BJ (cell line): ENCODE results near the gene RABAC1. TPM values are rescaled to one million over a fixed set of nuclear protein-coding genes. Genes with fewer than 3 reads are reported as not detected.

ENCODE experiments used
- CTCF ChIA-PET: fragments of 350-600 bp; formaldehyde crosslinking; extraction: SDS; loops from one replicate; lab custom pipeline; 2021; ENCODE audit warnings: antibody characterized with exemption, inconsistent platforms; lab: Yijun Ruan, JAX
- POLR2A ChIA-PET: fragments of 300-600 bp; sonication (Branson Sonifier 250); formaldehyde crosslinking; extraction: SDS; loops from one replicate; lab custom pipeline; 2021; ENCODE audit warnings: antibody characterized with exemption; lab: Charles Lee
- DNase-seq: peaks from one replicate; pipeline ENCODE4 v3.0.0-alpha.2; 2011; ENCODE audit warnings: low read depth
- H3K27me3 ChIP-seq: 2 replicates; pipeline ENCODE4 v1.6.0; 2011; ENCODE audit warnings: low read length; ENCODE audit not compliant: control insufficient read depth, insufficient read depth
- H3K36me3 ChIP-seq: 2 replicates; pipeline ENCODE4 v1.5.1; 2011; ENCODE audit warnings: low read length; ENCODE audit not compliant: control insufficient read depth, insufficient read depth
- H3K4me3 ChIP-seq: 2 replicates; pipeline ENCODE4 v1.5.1; 2011; ENCODE audit warnings: low read depth, mild to moderate bottlenecking, control low read depth, low read length
- polyA minus RNA-seq: library from RNA; depleted of rRNA, polyadenylated mRNA; stranded (reverse); fragments of >200 nt; gene quantifications from 2 replicates; pipeline ENCODE4 v1.2.3, GENCODE V29; 2011; rRNA and poly(A)+ RNA removed
- polyA plus RNA-seq: library from polyadenylated mRNA; depleted of rRNA; stranded (reverse); fragments of >200 nt; gene quantifications from 2 replicates; pipeline ENCODE4 v1.2.3, GENCODE V29; 2011; rRNA removed
- TF ChIP-seq, protein P1 (sequence below): IDR thresholded peaks from 2 replicates; pipeline ENCODE4 v1.5.1; 2011; ENCODE audit warnings: low read depth, mild to moderate bottlenecking, control low read depth, inconsistent platforms, low read length, moderate library complexity; ENCODE audit not compliant: insufficient read depth

RABAC1 gene
- 302 and 361 TPM in 2 replicates for polyA plus RNA-seq
- 80.2 and 104 TPM in 2 replicates for polyA minus RNA-seq

DNA sequence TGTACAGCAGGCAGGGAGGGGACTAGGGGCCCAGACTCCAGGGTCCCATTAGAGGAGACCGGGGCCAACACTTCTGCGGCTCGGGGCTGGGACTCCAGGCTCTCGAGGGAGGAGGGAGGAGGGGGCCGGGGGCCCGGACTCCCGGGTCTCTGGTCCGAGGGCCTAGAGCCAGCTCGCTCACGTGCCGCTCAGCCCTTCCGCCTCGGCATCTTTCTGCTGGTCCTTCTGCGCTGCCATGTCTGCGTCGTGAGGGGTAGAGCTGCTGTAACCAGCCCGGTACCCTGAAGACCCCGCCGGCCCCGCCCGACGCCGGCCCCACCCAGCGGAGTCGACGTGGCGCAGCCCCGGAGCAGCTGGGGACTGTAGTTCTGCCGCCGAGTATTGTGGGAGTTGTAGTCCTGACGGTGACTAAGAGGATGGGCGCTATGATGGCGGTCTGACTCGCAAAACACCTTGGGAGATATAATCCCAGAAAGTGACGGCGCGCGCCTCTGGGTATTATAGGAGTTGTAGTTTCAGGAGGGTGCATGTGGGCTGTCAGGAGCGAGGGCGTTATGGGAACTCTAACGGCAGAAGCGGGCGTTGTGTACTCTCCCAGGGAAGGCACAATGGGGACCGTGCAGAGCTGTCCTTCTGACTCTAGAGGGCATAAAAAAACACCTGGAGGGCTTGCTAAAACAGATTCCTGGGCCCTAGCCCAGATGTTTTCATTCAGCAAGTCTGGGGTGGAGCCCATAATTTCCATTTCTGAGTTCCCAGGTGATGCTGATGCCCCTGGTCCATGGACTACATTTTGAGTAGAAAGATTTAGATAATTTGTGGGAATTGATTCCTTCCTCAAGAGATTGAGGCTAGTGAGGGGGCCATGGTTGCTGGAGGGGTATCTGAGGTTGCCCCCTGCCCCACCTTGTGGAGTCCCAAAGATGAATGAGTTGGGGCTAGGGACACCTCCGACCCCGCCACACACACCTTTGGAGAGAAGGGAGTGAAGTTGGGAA lies at the start of gene RABAC1:
Gene RABAC1 (minus strand): TSS at position 266 of the 998 bp plus-strand sequence. CDS start 29 bp downstream, at position 237.
- no peaks in the 10 kb centered on the region for H3K27me3 ChIP-seq
- peak; percentile 52 for DNase-seq
- POLR2A ChIA-PET, result no interaction called here
- CTCF ChIA-PET, result interaction anchor here (1.4 to 3.6 kb wide), 3 partner anchors 18 to 87 kb away, joined by 3 to 20 read pairs (median 18); no protein-coding TSS in a partner anchor
- peaks cover 13% of the 10 kb centered on the region for H3K36me3 ChIP-seq
- peak within 1 kb of the TSS; percentile 100 for H3K4me3 ChIP-seq
- TF ChIP-seq, protein P1, sequence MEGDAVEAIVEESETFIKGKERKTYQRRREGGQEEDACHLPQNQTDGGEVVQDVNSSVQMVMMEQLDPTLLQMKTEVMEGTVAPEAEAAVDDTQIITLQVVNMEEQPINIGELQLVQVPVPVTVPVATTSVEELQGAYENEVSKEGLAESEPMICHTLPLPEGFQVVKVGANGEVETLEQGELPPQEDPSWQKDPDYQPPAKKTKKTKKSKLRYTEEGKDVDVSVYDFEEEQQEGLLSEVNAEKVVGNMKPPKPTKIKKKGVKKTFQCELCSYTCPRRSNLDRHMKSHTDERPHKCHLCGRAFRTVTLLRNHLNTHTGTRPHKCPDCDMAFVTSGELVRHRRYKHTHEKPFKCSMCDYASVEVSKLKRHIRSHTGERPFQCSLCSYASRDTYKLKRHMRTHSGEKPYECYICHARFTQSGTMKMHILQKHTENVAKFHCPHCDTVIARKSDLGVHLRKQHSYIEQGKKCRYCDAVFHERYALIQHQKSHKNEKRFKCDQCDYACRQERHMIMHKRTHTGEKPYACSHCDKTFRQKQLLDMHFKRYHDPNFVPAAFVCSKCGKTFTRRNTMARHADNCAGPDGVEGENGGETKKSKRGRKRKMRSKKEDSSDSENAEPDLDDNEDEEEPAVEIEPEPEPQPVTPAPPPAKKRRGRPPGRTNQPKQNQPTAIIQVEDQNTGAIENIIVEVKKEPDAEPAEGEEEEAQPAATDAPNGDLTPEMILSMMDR, result peak; percentile 36

- TF ChIP-seq, protein P1, result no peak
- ChIA-PET CTCF (no interaction called here), POLR2A (no interaction called here)
- no peaks in the 10 kb centered on the region for H3K36me3 ChIP-seq
- no peak for DNase-seq
- no peak overlapping the region for H3K4me3 ChIP-seq
- peaks cover 3% of the 10 kb centered on the region for H3K27me3 ChIP-seq
Observed at GRCh38 chr19:42006569-42006968, 47.4 kb upstream of the RABAC1 start.

DNA sequence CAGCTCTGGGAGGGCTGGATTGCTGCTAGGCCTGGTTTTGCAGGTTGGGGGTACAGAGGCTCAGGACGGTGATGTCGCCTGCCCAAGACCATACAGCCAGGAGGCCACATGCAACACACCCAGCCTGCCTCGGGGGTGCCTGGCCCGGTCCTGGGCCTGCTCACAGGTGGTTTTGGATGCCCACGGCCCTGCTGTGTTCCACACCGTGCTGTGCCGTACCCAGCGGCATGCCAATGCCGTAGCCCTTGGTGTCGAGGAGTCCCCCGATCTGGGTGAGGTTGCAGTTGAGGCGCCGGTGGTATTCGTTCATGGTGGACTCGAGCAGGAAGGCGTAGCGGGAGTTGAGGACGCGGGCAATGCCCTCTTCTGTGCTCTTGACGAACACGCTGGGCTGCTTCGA lies 46.4 kb upstream of the RABAC1 start:
- H3K4me3 ChIP-seq, result no peak overlapping the region
- CTCF ChIA-PET, result interaction anchor here (0.5 to 1.2 kb wide), 3 partner anchors 28 to 110 kb away, joined by 3 to 4 read pairs (median 4); no protein-coding TSS in a partner anchor
- POLR2A ChIA-PET, result no interaction called here
- TF ChIP-seq, protein P1, result no peak
- no peaks in the 10 kb centered on the region for H3K36me3 ChIP-seq
- DNase-seq, result no peak
- H3K27me3 ChIP-seq, result peaks cover 7% of the 10 kb centered on the region

- ChIA-PET CTCF (interaction anchor here (0.9 kb wide), 1 partner anchor 25 kb away, joined by 3 read pairs; no protein-coding TSS in a partner anchor), POLR2A (no interaction called here)
- DNase-seq, result no peak
- peaks cover 22% of the 10 kb centered on the region for H3K27me3 ChIP-seq
- no peaks in the 10 kb centered on the region for H3K36me3 ChIP-seq
- TF ChIP-seq, protein P1, result no peak
- H3K4me3 ChIP-seq, result no peak overlapping the region
Observed at GRCh38 chr19:42003506-42004294, 44.6 kb upstream of the RABAC1 start.

DNA sequence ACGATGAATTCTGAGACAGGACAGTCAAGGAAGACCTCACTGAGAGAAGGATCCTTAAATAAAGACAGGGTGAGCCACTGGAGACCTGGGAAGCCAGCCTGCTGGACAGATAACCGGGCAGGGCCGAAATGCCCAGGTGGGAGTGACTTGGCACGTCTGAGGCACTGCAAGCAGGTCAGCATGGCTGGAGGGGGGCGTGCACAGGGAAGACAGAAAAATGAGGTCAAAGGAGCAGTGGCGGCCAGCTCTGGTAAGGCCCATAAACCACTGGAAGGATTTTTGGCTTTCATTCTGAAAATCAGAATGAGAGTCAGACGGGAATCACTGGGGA lies 40.7 kb upstream of the RABAC1 start:
- CTCF ChIA-PET, result interaction anchor here (2.0 to 4.3 kb wide), 4 partner anchors 8 to 38 kb away, joined by 4 to 33 read pairs (median 11); no protein-coding TSS in a partner anchor
- TF ChIP-seq, protein P1, result no peak
- POLR2A ChIA-PET, result no interaction called here
- no peak for DNase-seq
- no peak overlapping the region for H3K4me3 ChIP-seq
- H3K27me3 ChIP-seq, result peaks cover 31% of the 10 kb centered on the region
- H3K36me3 ChIP-seq, result no peaks in the 10 kb centered on the region
